ENCODE data around the gene NODAL.

The NODAL gene

DNA sequence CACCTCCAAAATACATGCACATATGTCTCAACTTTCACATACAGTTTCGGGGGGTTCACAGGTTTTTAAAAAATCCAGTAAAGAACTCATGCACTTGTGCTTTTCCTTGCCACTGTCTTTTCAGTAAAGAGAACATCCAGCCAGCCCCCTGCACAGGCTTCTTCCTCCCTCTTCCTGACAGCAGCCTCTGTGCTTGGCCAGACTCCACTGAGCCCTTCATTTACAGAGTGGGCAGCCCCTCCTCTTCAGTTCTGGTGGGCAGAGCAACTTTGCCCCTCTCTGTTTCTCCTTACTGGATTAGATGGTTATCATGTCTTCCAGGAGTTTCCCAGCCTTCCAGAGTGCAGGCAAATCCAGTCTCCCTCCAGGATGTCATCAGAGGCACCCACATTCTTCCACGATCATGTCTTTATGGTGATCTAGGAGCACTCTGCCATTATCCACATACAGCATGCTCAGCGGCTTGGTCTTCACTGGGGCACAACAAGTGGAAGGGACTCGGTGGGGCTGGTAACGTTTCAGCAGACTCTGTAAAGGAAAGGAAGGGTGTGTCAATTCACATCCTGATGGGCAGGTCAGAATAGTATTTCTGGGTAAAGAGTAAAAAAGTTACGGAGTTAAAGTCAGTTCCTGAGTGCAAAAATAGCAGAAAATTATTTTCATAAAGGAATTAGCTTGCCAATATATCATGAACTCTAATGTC, 8.8 kb downstream of the NODAL start:
- no peak for DNase-seq

DNA sequence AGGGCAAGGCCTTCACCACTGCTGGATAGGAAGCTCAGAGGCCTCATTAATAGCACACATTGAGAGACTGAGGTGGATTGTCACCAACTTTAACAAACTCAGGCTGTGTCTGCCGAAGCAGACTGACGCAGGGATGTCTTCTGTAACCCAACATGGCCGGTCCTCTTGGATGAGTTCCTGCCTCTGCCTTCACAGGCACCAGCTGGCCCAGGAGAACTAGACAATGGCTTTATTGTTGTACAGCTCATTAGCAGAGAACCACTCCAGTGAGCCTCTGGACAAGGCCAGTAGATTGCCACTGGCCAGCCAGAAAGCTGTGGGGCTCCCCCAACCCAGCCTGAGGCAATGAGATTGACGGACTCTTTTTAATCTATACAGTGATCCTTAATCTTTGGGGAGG, 9.4 kb downstream of the NODAL start:
- no peak for DNase-seq

DNA sequence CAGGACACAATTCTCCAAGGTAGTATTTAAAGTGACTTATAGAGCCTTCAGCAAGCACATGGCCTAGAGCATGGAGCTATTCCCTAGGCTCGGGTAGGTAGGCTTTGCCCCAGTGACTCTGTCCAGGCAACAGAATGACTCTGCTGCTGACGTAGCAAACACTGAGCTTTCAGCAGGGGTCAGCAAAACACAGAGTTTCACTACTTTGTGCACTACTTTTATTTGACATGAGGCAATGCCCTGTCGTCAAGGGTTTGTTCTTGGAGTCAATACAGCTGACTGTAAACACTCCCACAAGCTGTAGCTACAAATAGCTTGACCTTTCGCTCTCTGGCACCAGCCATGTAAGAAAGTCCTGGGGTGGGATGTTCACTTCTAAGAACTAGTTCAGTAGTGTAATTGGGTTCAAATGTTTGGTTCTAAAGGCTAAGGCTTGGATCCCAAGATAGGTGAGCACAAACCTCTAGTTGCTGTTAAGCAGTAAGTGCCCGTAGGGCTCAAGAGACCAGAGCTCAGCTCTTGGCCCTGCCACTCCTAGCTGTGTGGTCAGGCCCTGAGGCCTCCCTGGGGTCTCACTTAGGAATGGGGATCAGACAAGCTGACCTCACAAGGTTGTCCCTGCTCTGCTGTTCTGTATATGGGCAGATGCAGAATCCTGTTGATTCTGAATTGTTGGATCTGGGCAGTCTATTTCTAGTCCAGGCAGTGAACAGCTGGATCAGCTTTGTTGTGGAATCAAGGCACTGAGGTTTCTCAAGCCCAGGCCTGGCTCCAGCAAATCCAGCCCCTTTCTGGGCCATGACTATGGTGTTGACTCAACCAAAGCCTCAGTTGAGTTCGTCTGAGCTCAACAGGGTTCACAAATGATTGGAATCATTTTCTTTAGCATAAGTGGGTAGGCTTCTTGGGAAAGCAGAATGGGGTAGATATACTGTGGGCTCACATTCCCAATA, 10.7 kb downstream of the NODAL start:
- no peak for DNase-seq

DNA sequence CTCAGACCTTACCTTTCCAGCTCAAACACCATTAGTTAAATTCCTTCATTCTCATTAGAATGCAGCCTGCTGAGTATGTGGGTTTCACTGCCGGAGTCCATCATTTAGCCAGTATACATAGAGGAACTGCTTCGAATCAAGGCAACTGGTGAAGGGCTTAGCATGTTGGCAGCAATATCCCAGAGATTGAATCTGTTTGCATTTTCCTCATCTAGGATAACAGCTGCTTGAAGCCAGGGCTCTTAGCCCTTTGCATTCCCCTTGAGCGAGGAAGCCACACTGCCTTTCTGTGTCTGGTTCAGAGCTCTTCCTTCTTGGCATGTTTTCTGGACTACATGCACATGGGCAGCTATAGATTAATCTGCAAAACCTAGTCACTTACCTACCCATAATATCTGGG, 14.7 kb downstream of the NODAL start:
- DNase-seq = no peak

DNA sequence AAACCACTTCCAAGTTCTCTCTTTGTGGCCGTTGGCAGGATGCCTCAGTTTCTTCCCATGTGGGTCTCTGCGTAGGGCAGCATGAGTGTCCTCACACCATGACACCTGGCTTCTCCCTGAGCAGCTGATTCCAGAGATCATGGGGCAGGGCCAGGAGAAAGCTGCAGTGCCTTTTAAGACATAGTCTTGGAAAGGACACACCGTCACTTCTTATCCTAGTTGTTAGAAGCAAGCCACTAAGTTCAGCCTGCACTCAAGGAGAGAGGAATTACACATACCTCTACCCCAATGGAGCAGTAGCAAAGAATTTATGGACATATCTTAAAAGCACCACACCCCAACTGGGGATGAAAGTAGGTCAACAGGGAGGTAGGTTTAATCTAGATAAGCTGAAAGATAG, 16.4 kb downstream of the NODAL start:
- no peak for DNase-seq

DNA sequence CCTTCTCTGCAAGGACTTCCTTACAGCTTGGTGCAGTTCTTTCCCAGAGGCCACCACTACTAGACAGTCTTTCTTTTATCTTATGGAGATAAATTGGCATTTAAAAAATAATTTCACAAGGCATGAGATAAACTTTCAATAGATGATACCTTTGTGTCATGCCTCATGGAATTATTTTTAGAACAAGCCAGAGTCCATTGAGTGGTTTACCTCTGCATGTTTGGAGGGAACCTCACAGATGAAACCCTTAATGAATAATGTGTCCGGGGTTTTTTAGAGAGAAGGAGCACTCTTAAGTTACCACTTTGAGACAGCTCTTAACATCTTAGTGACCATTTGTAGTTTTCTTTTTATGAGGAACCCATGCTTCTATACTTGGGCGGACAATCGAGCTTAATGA, 17.2 kb downstream of the NODAL start:
- DNase-seq = no peak

DNA sequence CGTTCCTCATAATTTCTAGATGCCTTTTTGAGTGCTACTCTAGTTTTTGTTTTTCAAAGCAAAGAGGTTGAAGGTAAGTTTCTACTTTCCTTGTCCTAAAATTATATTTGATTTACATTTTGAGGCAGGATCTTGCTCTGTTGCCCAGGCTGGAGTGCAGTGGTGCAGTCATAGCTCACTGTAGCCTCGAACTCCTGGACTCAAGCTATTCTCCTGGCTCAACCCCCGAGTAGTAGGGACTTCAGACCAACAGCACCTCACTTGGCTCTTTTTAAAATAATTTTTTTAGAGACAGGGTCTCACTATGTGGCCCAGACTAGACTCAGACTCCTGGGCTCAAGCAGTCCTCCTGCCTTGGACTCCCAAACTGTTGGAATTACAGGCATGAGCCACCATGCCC, 22.8 kb downstream of the NODAL start:
- DNase-seq = no peak

DNA sequence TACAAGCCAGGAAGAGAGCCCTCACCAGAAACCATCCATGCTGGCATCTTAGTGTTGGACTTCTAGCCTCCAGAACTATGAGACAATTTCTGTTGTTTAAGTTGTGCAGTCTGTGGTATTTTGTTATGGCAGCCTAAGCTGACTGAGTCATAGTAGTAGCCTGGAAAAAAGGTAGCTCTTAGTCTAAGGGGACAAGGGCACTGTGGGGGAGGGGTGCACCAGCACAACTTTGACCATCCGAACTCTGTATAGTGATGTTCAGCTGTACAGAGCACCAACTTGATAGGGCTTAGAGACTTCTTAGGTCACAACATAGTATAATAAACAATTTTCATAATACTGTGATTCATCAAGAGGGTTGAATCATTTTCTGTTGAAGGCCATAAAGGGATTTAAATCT, 23.3 kb downstream of the NODAL start:
- no peak for DNase-seq

DNA sequence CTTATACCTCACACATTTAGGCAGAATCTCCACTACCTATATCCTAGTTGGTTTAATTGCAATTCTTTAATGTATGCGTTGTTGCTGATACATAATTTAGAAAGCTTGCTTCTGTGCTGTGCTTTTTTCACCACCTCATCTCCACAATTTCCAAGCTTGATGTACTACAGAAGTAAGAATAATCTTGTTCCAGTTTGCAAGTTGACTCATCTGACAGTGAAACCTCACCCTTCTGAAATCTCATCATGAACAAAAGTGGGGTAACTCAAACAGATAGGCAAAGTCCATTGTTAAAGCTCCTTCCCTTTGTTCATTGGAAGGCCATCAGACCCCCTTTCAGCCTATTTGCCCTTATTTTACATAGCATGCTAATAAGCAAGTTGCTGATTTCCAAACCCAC, 23.9 kb downstream of the NODAL start:
- no peak for DNase-seq

DNA sequence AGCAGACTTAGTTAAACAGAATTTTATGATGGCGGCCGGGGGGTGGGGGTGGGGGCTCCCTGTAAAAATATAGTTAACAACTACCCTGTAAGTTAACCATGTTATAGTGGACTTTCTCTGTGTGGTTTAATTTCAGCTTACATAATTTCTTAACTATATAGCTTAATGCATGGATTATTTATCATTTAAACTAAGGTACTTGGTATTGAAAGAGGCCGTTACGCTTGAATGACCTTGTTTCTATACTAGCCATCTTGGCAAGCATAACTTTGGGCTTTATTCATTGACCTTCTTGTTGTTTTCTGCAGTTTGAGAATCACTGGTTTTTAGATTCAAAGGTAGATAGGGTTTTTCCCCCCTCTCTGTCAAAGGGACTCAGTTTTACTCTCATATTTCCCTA, 29.1 kb downstream of the NODAL start:
- DNase-seq = no peak

DNA sequence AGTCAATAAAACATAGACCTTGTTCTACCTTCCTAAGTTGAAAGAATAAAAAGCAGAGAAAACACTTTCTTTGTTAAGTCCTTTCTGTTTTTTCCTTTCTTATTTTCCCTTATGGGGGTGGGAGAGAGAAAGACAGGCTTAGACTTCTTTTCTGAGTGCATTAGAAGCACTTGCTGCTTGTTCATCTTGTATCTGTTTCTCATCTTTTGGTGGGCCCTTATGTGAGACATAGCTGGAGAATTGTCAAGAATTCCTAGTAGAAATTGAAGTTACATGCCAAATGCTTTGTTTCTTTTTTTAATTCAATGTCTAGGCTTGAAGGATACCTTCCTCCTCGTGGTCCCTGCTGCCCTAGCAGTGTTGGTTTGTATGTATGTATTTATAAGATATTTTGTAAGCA, 30.9 kb downstream of the NODAL start:
- no peak for DNase-seq

DNA sequence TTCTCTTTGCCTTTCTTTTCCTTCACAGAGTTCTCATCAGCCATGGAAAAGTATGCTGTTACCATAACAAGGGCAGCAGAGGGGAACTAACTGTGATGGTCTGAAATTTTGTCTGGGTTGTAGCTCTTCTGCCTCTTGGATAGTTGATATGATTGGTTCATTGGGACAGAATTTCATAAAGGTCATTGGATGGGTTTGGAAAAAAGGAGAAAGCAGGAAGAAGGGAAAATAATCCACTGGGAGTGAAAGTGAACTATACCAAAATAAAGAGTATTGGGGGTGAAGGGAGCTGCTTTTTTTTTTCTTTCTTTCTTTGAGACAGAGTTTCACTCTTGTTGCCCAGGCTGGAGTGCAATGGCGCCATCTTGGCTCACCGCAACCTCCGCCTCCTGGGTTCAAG, 31.7 kb downstream of the NODAL start:
- DNase-seq = no peak

DNA sequence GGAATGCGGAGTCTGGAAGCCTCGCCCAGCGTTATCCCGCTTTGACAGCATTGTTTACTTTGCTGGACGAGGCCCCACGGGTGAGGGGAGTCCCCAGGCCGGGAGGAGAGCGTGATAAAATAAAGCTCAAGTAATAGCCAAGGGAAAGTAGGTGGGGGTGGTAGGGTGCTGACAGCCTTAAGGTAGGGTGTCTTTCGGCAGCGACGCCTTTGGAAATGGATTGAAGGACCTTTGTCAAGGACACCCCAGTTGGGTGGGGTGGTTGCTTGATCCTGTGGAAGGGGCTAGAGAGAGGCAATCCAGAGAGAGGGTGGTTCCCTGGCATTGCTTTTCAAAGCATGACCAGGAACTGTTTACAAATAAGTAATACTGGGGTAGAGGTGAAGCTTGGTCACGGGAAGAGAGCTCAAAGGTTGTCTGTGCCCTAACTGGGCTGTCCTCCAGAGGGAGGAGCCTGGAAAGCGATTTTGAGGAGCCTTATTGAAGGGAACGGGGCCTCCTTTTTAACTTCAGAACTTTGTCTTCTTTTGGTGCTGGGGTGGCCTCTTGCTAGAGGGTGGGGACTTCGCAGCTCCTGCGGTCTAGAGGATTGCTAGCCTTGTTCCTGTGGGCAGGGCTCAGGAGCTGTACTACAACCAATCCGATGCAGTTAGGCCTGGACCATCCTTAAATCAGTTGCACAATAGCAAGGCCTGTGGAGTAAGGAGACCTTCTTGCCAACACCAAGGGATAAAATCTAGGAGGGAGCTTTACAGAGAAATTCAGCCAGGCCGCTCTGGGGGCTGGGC, 36.2 kb downstream of the NODAL start:
- no peak for DNase-seq

DNA sequence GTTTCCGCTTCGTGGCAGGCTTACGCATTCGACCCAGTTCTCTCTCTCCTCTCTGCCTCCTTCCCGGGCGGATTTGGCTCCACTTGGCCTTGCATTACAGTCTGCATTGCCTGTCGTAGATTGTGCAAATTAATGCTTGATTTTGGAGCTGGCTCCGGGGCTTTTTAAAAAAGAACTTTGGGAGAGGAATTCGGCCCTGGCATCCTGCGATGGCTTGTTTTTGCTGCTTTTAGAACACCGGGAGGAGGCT, 36.8 kb downstream of the NODAL start:
- no peak for DNase-seq

DNA sequence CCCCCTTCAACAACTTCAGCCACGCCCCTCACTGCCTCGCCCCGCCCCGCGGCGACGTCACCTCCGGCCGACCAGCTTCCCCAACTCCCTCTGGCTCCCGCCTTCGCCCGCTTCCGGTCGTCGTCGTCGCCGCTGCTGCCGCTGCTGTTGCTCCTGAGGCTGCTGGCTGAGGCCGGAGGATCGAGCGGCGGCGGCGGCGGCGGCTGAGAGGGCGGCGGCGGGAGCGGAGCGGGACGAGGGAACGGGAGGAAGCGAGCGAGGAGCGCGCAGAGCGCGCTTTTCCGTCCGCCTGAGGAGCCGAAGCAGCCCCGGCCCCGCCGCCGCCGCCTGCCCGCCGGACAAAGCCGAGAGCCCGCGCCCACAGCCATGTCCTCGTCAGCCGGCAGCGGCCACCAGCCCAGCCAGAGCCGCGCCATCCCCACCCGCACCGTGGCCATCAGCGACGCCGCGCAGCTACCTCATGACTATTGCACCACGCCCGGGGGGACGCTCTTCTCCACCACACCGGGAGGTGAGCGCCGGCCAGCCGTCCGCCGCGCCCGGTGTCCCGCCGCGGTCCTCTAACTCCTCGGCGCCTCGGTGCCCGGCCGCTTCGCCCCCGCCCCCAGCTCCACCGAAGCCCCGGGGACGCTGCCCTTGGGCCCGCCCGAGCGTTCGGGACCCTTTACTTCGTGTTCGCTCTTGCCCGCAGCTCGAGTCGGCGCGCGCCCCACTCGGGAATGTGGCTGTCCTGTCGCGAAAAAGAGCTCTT, 37.3 kb downstream of the NODAL start, which contains the start of gene EIF4EBP2:
Gene EIF4EBP2 (plus strand): TSS at position 110 of the 751 bp plus-strand sequence. CDS start 257 bp downstream, at position 367.
- peak; percentile 65 to 75 for DNase-seq

DNA sequence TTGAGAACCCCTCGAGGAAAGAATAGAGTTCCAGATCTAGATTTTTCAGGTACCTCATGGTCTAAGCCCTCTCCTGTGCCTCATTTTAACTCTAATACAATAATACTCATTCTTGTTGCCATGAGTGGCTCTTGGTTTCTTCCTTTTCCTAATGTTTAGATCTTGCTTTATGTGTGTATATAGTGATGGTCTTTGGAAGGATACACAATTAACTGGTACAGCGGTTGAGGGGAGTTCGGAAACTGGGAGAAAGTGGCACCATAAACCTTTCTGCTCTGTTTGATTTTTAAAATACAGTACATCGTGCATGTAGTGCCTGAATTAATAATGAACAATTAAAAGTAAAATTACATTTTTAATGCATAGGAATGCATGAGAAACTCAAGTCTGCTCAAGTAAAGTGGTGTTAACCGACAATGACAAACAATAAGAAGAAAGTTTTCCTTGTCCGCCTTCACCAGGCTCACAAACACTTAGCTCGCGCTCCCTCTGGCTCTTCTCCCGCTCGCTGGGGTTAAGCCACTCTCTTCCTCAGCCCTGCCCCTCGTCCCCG, 37.9 kb downstream of the NODAL start:
- DNase-seq = no peak

DNA sequence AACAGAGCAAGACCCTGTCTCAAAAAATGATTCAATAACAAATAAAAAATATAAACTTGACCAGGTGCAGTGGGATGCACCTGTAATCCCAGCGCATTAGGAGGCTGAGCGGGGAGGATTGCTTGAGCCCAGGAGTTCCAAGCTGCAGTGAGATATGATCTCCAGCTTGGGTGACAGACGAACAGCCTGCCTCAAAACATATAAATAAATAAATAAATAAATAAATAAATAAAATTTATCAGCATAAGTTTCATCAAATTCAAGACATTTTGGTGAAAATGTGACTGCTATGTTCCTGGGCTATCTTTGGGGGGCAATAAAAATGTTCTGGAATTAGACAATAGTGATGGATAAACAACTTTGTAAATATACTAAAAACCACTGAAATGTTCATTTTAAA, 42.3 kb downstream of the NODAL start:
- DNase-seq = no peak

DNA sequence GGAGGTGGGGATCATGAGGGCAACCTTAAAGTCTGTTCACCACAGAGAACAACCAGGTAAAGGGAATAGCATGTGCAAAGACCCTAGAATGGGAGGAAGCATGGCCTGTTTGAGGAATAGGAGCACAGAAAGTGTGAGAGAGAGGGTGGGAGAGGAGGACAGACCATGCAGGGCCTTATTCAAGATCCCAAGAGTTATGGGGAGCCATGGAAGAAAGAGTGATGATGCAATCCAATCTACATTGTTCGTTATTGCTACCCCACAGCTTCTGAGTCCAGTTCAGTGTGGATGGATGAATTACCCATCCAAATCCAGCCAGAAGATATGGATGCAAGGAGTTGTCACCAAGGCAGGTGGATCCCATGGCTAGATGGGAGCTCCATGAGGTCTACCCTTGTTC, 45.3 kb downstream of the NODAL start:
- no peak for DNase-seq

DNA sequence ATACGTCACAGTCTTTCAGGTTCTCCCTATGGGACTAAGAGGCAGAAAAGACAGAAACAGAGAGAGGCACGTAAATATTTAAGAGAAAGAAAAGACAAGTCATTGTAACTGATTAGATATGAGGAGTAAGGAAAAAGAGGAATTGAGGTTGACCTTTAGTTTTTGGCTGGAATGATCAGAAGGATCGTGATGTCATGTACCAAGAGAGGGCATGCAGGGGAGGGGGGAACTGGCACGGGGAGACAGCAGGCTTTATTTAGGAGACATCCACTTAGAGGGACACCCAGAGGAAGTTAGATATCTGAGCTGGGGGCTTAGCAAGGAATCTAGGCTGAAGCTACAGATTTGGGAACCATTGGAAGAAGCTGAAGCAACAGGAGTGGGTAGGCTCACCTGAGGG, 49.8 kb downstream of the NODAL start:
- DNase-seq = no peak

All from NCI-H187 (cell line).